OCI-LY1 (cell line): ENCODE data around the gene CAMTA1.

Experiments used
- H2AFZ ChIP-seq: fragments of 200-600 bp; sonication (generic), shearing (Covaris generic); 2 replicates; pipeline ENCODE4 v1.6.0; 2014; ENCODE audit warnings: antibody characterized with exemption, mild to moderate bottlenecking, low read length
- H3F3A ChIP-seq: fragments of 200-600 bp; sonication (generic), shearing (Covaris generic); 2 replicates; pipeline ENCODE4 v1.6.0; 2014; ENCODE audit warnings: mild to moderate bottlenecking, antibody characterized with exemption, low read length, moderate library complexity; ENCODE audit not compliant: insufficient read depth
- H3K27ac ChIP-seq: fragments of 200-600 bp; sonication (generic); 2 replicates; pipeline ENCODE4 v1.5.1; 2014; ENCODE audit warnings: low read length, mixed run types, mild to moderate bottlenecking, low read depth; ENCODE audit not compliant: poor library complexity, severe bottlenecking
- H3K27me3 ChIP-seq: fragments of 200-600 bp; sonication (generic); 2 replicates; pipeline ENCODE4 v1.6.0; 2014; ENCODE audit warnings: antibody characterized with exemption, mild to moderate bottlenecking, low read length, moderate library complexity; ENCODE audit not compliant: insufficient read depth
- H3K36me3 ChIP-seq: fragments of 200-600 bp; sonication (generic); 2 replicates; pipeline ENCODE4 v1.6.1; 2014; ENCODE audit warnings: mild to moderate bottlenecking, antibody characterized with exemption, low read length, moderate library complexity, mixed read lengths; ENCODE audit not compliant: insufficient read depth
- H3K4me1 ChIP-seq: fragments of 200-600 bp; sonication (generic); 2 replicates; pipeline ENCODE4 v1.5.1; 2014; ENCODE audit warnings: mild to moderate bottlenecking, low read length, moderate library complexity; ENCODE audit not compliant: insufficient read depth, severe bottlenecking
- H3K4me2 ChIP-seq: fragments of 200-600 bp; sonication (generic), shearing (Covaris generic); 2 replicates; pipeline ENCODE4 v1.6.1; 2014; ENCODE audit warnings: low read length
- H3K4me3 ChIP-seq: fragments of 200-600 bp; sonication (generic); 2 replicates; pipeline ENCODE4 v1.5.1; 2014; ENCODE audit warnings: low read length, low read depth, mild to moderate bottlenecking, mixed read lengths; ENCODE audit not compliant: poor library complexity, severe bottlenecking
- H3K79me2 ChIP-seq: fragments of 200-600 bp; shearing (Covaris generic); 2 replicates; pipeline ENCODE4 v1.6.1; 2016; ENCODE audit warnings: mixed run types, low read length, mixed read lengths; ENCODE audit not compliant: insufficient read depth
- H3K9ac ChIP-seq: fragments of 200-600 bp; sonication (generic), shearing (Covaris generic); 2 replicates; pipeline ENCODE4 v1.6.1; 2014; ENCODE audit warnings: mild to moderate bottlenecking, low read length, mixed read lengths
- H3K9me2 ChIP-seq: fragments of 200-600 bp; sonication (generic), shearing (Covaris generic); 2 replicates; pipeline ENCODE4 v1.6.1; 2014; ENCODE audit warnings: low read depth, mild to moderate bottlenecking, low read length, mixed read lengths
- H3K9me3 ChIP-seq: fragments of 200-600 bp; shearing (Covaris generic); 2 replicates; pipeline ENCODE4 v1.6.1; 2014; ENCODE audit warnings: low read length, mixed read lengths
- H4K20me1 ChIP-seq: fragments of 200-600 bp; sonication (generic), shearing (Covaris generic); 2 replicates; pipeline ENCODE4 v1.6.0; 2016; ENCODE audit warnings: mild to moderate bottlenecking, low read length; ENCODE audit not compliant: insufficient read depth
- EZH2 ChIP-seq: fragments of 200-600 bp; sonication (generic), shearing (Covaris generic); IDR thresholded peaks from 2 replicates; pipeline ENCODE4 v1.8.0; 2017; ENCODE audit warnings: borderline replicate concordance, mixed run types, mild to moderate bottlenecking, antibody characterized with exemption, low read length, moderate library complexity, mixed read lengths
- TF ChIP-seq, protein P1 (sequence below): fragments of 200-600 bp; sonication (generic), shearing (Covaris generic); IDR thresholded peaks from 2 replicates; pipeline ENCODE4 v1.5.1; 2017; ENCODE audit warnings: mild to moderate bottlenecking, antibody characterized with exemption, low read length, moderate library complexity, mixed read lengths

Gene CAMTA1

DNA sequence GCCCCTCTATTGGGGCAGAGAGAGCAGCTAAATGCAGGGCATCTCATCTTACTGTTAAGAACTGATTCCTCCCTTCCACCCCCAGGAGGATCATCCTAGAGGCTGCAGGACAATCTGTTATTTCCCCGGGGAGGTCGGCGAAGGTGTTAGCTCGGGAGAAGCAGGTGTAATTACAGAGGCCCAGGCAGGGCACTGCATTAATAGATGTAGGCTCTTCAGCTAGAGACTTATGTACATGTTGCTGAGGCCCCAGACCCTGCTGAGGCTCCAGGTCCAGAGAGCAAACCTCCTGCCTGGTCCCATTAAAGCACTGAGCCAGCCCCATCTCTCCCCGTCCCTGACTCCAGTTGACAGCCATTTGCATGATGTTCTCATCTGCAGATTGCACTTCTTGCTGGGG, 665.6 kb downstream of the CAMTA1 start:
- H3K36me3 ChIP-seq: no peaks in the 10 kb centered on the region
- no peak overlapping the region for H3K9ac ChIP-seq
- no peak overlapping the region for H3K4me3 ChIP-seq
- TF ChIP-seq, protein P1, sequence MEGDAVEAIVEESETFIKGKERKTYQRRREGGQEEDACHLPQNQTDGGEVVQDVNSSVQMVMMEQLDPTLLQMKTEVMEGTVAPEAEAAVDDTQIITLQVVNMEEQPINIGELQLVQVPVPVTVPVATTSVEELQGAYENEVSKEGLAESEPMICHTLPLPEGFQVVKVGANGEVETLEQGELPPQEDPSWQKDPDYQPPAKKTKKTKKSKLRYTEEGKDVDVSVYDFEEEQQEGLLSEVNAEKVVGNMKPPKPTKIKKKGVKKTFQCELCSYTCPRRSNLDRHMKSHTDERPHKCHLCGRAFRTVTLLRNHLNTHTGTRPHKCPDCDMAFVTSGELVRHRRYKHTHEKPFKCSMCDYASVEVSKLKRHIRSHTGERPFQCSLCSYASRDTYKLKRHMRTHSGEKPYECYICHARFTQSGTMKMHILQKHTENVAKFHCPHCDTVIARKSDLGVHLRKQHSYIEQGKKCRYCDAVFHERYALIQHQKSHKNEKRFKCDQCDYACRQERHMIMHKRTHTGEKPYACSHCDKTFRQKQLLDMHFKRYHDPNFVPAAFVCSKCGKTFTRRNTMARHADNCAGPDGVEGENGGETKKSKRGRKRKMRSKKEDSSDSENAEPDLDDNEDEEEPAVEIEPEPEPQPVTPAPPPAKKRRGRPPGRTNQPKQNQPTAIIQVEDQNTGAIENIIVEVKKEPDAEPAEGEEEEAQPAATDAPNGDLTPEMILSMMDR: no peak
- TF ChIP-seq EZH2: no peak
- H3K4me2 ChIP-seq: no peak overlapping the region
- no peaks in the 10 kb centered on the region for H4K20me1 ChIP-seq
- H3K79me2 ChIP-seq: no peaks in the 10 kb centered on the region
- H3K9me3 ChIP-seq: no peaks in the 10 kb centered on the region
- H2AFZ ChIP-seq: no peak overlapping the region
- H3K27me3 ChIP-seq: peaks cover 4% of the 10 kb centered on the region; the same call in 1 of the 2 replicates
- no peaks in the 10 kb centered on the region for H3K4me1 ChIP-seq
- no peak overlapping the region for H3K27ac ChIP-seq
- no peaks in the 10 kb centered on the region for H3F3A ChIP-seq
- H3K9me2 ChIP-seq: no peaks in the 10 kb centered on the region

GRCh38 chr1:7453038-7453437, 667.8 kb downstream of the CAMTA1 start:
- no peaks in the 10 kb centered on the region for H3K9me2 ChIP-seq
- TF ChIP-seq, protein P1: no peak
- no peak for TF ChIP-seq EZH2
- H4K20me1 ChIP-seq: no peaks in the 10 kb centered on the region
- H3F3A ChIP-seq: no peaks in the 10 kb centered on the region
- no peak overlapping the region for H3K27ac ChIP-seq
- no peaks in the 10 kb centered on the region for H3K9me3 ChIP-seq
- H3K4me1 ChIP-seq: no peaks in the 10 kb centered on the region
- H3K36me3 ChIP-seq: no peaks in the 10 kb centered on the region
- no peak overlapping the region for H3K4me2 ChIP-seq
- H3K79me2 ChIP-seq: no peaks in the 10 kb centered on the region
- no peak overlapping the region for H2AFZ ChIP-seq
- H3K27me3 ChIP-seq: peaks cover 4% of the 10 kb centered on the region; the same call in 1 of the 2 replicates
- no peak overlapping the region for H3K4me3 ChIP-seq
- no peak overlapping the region for H3K9ac ChIP-seq

- no peak overlapping the region for H3K27ac ChIP-seq
- H3K79me2 ChIP-seq: no peaks in the 10 kb centered on the region
- no peaks in the 10 kb centered on the region for H3K4me1 ChIP-seq
- no peak overlapping the region for H2AFZ ChIP-seq
- no peaks in the 10 kb centered on the region for H3F3A ChIP-seq
- H4K20me1 ChIP-seq: no peaks in the 10 kb centered on the region
- no peaks in the 10 kb centered on the region for H3K36me3 ChIP-seq
- no peaks in the 10 kb centered on the region for H3K9me3 ChIP-seq
- peaks cover 11% of the 10 kb centered on the region; the same call in 1 of the 2 replicates for H3K27me3 ChIP-seq
- no peak overlapping the region for H3K9ac ChIP-seq
- H3K4me3 ChIP-seq: no peak overlapping the region
- no peak overlapping the region for H3K4me2 ChIP-seq
- TF ChIP-seq, protein P1: no peak
- TF ChIP-seq EZH2: no peak
- no peaks in the 10 kb centered on the region for H3K9me2 ChIP-seq
These were observed 669.0 kb downstream of the CAMTA1 start for GRCh38 chr1:7454052-7454815.
